Common myeloid progenitor, CD34-positive (primary cell): ENCODE data around the gene FXYD1.
"Not testable (repeated sequence)": the region's sequence is repeated elsewhere in the genome, so short reads cannot be mapped to it uniquely, and the experiment has no call there.

Experiments used
- CTCF ChIA-PET: fragments of 350-600 bp; sonication (Branson Sonifier 250); formaldehyde crosslinking; loops from one replicate; lab custom pipeline; 2021; ENCODE audit warnings: antibody characterized with exemption; lab: Charles Lee
- POLR2A ChIA-PET: fragments of 350-600 bp; sonication (Branson Sonifier 250); formaldehyde crosslinking; loops from one replicate; lab custom pipeline; 2021; ENCODE audit warnings: antibody characterized with exemption; lab: Charles Lee
- DNase-seq, 3 donors: peaks; one replicate each; pipeline versions ENCODE4 v3.0.0 to v3.0.0-alpha.2; 2013
- H3K27ac ChIP-seq, 2 experiments: 1 replicate in 1 of 2; 2 replicates in 1 of 2; pipeline ENCODE4 v1.7.0; 2013; ENCODE audit warnings: inconsistent platforms in 2 of 2, low read length in 2 of 2, mild to moderate bottlenecking in 2 of 2, low read depth in 1 of 2, moderate library complexity in 1 of 2; ENCODE audit not compliant: severe bottlenecking in 2 of 2, insufficient read depth in 1 of 2, poor library complexity in 1 of 2
- H3K27me3 ChIP-seq, 5 experiments: replicated peaks in 2 of 5; 1 replicate in 3 of 5; 2 replicates in 2 of 5; pipeline versions ENCODE4 v1.6.1 to v1.7.0; 2013; ENCODE audit warnings: low read length in 4 of 5, mild to moderate bottlenecking in 2 of 5, moderate library complexity in 2 of 5, inconsistent platforms in 1 of 5; ENCODE audit not compliant: insufficient read depth in 5 of 5, control insufficient read depth in 4 of 5
- H3K36me3 ChIP-seq, 4 experiments: 1 replicate in 2 of 4; 2 replicates in 2 of 4; pipeline versions ENCODE4 v1.6.1 to v1.7.0; 2013; ENCODE audit warnings: low read length in 3 of 4, control low read depth in 1 of 4, mild to moderate bottlenecking in 1 of 4; ENCODE audit not compliant: control insufficient read depth in 4 of 4, insufficient read depth in 4 of 4
- H3K4me1 ChIP-seq, 4 experiments: 1 replicate in 3 of 4; 2 replicates in 1 of 4; pipeline versions ENCODE4 v1.6.1 to v1.7.1; 2013; ENCODE audit warnings: low read length in 3 of 4, mild to moderate bottlenecking in 3 of 4, control low read depth in 1 of 4, inconsistent platforms in 1 of 4, moderate library complexity in 1 of 4; ENCODE audit not compliant: control insufficient read depth in 4 of 4, insufficient read depth in 4 of 4; ENCODE audit errors: control extremely low read depth in 1 of 4
- H3K4me3 ChIP-seq, 7 experiments: 1 replicate in 4 of 7; 2 replicates in 3 of 7; pipeline versions ENCODE4 v1.5.1 to v1.7.0; 2013; ENCODE audit warnings: mild to moderate bottlenecking in 7 of 7, low read length in 6 of 7, moderate library complexity in 6 of 7, inconsistent platforms in 2 of 7, low read depth in 2 of 7, control low read depth in 1 of 7; ENCODE audit not compliant: insufficient read depth in 4 of 7, control insufficient read depth in 1 of 7; ENCODE audit errors: extremely low read depth in 1 of 7
- H3K9me3 ChIP-seq, 5 experiments: 1 replicate in 4 of 5; 2 replicates in 1 of 5; pipeline versions ENCODE4 v1.6.1 to v1.7.1; 2013; ENCODE audit warnings: low read length in 4 of 5, mild to moderate bottlenecking in 2 of 5, inconsistent platforms in 1 of 5, low read depth in 1 of 5, moderate library complexity in 1 of 5; ENCODE audit not compliant: control insufficient read depth in 4 of 5, insufficient read depth in 2 of 5; ENCODE audit errors: control extremely low read depth in 1 of 5
- WGBS: methylation state at CpG from one replicate; pipeline ENCODE4 v1.1.5; 2013; ENCODE audit not compliant: insufficient coverage; 5-methylcytosine and 5-hydroxymethylcytosine counted together

Gene FXYD1

DNA sequence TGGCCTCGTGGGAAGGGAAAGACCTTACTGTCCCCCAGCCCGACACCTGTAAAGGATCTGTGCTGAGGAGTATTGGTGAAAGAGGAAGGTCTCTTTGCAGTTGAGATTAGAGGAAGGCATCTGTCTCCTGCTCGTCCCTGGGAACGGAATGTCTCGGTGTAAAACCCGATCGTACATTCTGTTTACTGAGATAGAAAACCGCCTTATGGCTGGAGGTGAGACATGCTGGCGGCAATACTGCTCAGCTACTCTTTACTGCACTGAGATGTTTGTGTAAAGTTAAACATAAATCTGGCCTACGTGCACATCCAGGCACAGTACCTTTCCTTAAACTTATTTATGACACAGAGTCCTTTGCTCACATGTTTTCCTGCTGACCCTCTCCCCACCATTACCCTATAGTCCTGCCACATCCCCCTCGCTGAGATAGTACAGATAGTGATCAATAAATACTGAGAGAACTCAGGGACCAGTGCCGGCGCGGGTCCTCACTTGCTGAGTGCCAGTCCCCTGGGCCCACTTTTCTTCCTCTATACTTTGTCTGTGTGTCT, 8.8 kb upstream of the FXYD1 start:
- H3K4me1 ChIP-seq, H3K4me3 ChIP-seq, H3K27me3 ChIP-seq, POLR2A ChIA-PET, CTCF ChIA-PET, DNase-seq, H3K36me3 ChIP-seq, H3K9me3 ChIP-seq, H3K27ac ChIP-seq: not testable (repeated sequence)
- WGBS = 76% methylated on average over 13 of the region's 14 CpGs

- no peaks in the 10 kb centered on the region for H3K9me3 ChIP-seq
- DNase-seq = no peak
- H3K27ac ChIP-seq = no peak overlapping the region
- 94% methylated on average over 18 of the region's 31 CpGs for WGBS
- H3K36me3 ChIP-seq = no peaks in the 10 kb centered on the region
- H3K27me3 ChIP-seq = no peaks in the 10 kb centered on the region
- peaks cover 0 to 2% (median 0%) of the 10 kb centered on the region in 4 experiments for H3K4me1 ChIP-seq
- POLR2A ChIA-PET = no interaction called here
- CTCF ChIA-PET = interaction anchor here (1.0 kb wide), 1 partner anchor 11 kb away, joined by 3 read pairs; no protein-coding TSS in a partner anchor
- no peak overlapping the region for H3K4me3 ChIP-seq
These were observed 7.6 kb upstream of the FXYD1 start for GRCh38 chr19:35130761-35131720.

GRCh38 chr19:35132254-35132653, 6.4 kb upstream of the FXYD1 start:
- Histone ChIP-seq H3K4me1 (peaks cover 0 to 2% (median 0%) of the 10 kb centered on the region in 4 experiments), H3K27me3 (no peaks in the 10 kb centered on the region), H3K4me3 (no peak overlapping the region), H3K36me3 (no peaks in the 10 kb centered on the region), H3K9me3 (no peaks in the 10 kb centered on the region), H3K27ac (no peak overlapping the region)
- ChIA-PET POLR2A (no interaction called here), CTCF (interaction anchor here (1.0 kb wide), 1 partner anchor 13 kb away, joined by 3 read pairs; no protein-coding TSS in a partner anchor)
- DNase-seq = no peak

DNA sequence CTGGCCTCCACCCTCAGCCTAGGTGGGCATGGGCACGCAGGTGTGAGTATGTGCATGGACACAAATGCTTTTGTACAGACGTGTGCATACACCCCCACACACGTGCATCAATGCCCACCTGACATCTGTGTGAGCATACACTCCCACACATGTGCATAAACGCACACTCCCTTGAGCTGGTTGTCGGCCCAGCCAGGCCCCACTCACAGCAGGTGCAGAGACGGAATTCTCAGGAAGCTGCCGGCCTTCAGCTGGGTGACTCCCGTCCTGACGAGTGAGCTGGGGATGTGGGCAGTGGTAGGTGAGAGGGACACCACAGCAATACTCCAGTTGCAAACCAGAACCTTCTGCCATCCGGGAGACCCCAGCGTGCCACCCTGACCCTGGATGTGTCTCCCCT, 4.8 kb upstream of the FXYD1 start:
- no peaks in the 10 kb centered on the region for H3K9me3 ChIP-seq
- POLR2A ChIA-PET = no interaction called here
- H3K27ac ChIP-seq = no peak overlapping the region
- no peak overlapping the region for H3K4me3 ChIP-seq
- no peak for DNase-seq
- H3K36me3 ChIP-seq = no peaks in the 10 kb centered on the region
- CTCF ChIA-PET = interaction anchor here (1.0 to 5.7 kb wide), 5 partner anchors 11 to 89 kb away, joined by 3 to 54 read pairs (median 39); partner anchors contain the start of gene FXYD3
- H3K4me1 ChIP-seq = peaks cover 0 to 2% (median under 1%) of the 10 kb centered on the region in 4 experiments
- no peaks in the 10 kb centered on the region for H3K27me3 ChIP-seq
- WGBS = 99% methylated on average over 9 of the region's 11 CpGs

GRCh38 chr19:35134601-35135242, 3.9 kb upstream of the FXYD1 start, which contains the start of gene LGI4:
Gene LGI4 (minus strand): TSS chr19:35135059. CDS start chr19:35134680, 379 bp downstream.
- no peak within 1 kb of the TSS for H3K27ac ChIP-seq
- H3K9me3 ChIP-seq = no peaks in the 10 kb centered on the region
- H3K27me3 ChIP-seq = no peaks in the 10 kb centered on the region
- CTCF ChIA-PET = interaction anchor here (1.0 to 5.7 kb wide), 12 partner anchors 11 to 90 kb away, joined by 3 to 54 read pairs (median 10); partner anchors contain the start of gene FXYD3
- peaks cover 0 to 8% (median 1%) of the 10 kb centered on the region in 4 experiments for H3K4me1 ChIP-seq
- no peak for DNase-seq
- H3K36me3 ChIP-seq = no peaks in the 10 kb centered on the region
- POLR2A ChIA-PET = interaction anchor here (0.6 kb wide), 1 partner anchor 109 kb away, joined by 4 read pairs; no protein-coding TSS in a partner anchor
- 94% methylated on average over 13 of the region's 15 CpGs for WGBS
- no peak within 1 kb of the TSS for H3K4me3 ChIP-seq

- H3K36me3 ChIP-seq = no peaks in the 10 kb centered on the region
- no peaks in the 10 kb centered on the region for H3K9me3 ChIP-seq
- ChIA-PET CTCF (interaction anchor here (0.6 to 5.7 kb wide), 26 partner anchors 8 to 161 kb away, joined by 3 to 54 read pairs (median 6); partner anchors contain the start of gene FXYD3), POLR2A (interaction anchor here (1.3 kb wide), 1 partner anchor 11 kb away, joined by 6 read pairs; no protein-coding TSS in a partner anchor)
- WGBS = no CpG with 5 or more reads among the region's 7 CpGs
- H3K27me3 ChIP-seq = peaks cover 0 to under 1% (median 0%) of the 10 kb centered on the region in 5 experiments
- H3K4me3 ChIP-seq = no peak overlapping the region
- peak; percentile 75 to 87 (median 85) for DNase-seq
- H3K27ac ChIP-seq = no peak overlapping the region
- H3K4me1 ChIP-seq = peaks cover 0 to 8% (median 1%) of the 10 kb centered on the region in 4 experiments
These were observed 3.2 kb upstream of the FXYD1 start for GRCh38 chr19:35135389-35135909.
